Fibroblast of skin of right quadriceps (primary cell): ENCODE data around the gene AFF3.
"Not testable (repeated sequence)": the region's sequence is repeated elsewhere in the genome, so short reads cannot be mapped to it uniquely, and the experiment has no call there.

Source experiments
- DNase-seq: peaks from one replicate; pipeline ENCODE4 v3.0.0-alpha.2; 2013

The AFF3 gene

GRCh38 chr2:99504844-99505584 lies 637.4 kb downstream of the AFF3 start:
- DNase-seq: no peak

GRCh38 chr2:99503662-99504416 lies 638.6 kb downstream of the AFF3 start:
- not testable (repeated sequence) for DNase-seq

GRCh38 chr2:99496021-99496420 lies 646.4 kb downstream of the AFF3 start:
- DNase-seq: no peak
